ENCODE data around the gene RGMA. TPM values are rescaled to one million over a fixed set of nuclear protein-coding genes. Genes with fewer than 3 reads are reported as not detected.

Gene RGMA
- polyA plus RNA-seq, 1 experiment = 0.17 TPM

GRCh38 chr15:93029836-93030429 lies 59.1 kb downstream of the RGMA start:
- DNase-seq (ENCODE audit: low read depth, low spot score) = no peak
- Histone ChIP-seq H3K27ac (ENCODE audit: low read depth, low read length) (peak overlapping the region; percentile 11), H3K4me3 (ENCODE audit: low read depth, low read length) (no peak overlapping the region), H3K27me3 (ENCODE audit: control insufficient read depth, insufficient read depth, low read length) (no peaks in the 10 kb centered on the region), H3K9me3 (ENCODE audit: control insufficient read depth, insufficient read depth, low read length) (no peaks in the 10 kb centered on the region; the same call in 1 of the 2 replicates)
- ChIA-PET POLR2A (interaction anchor here (0.6 to 1.1 kb wide), 2 partner anchors 34 to 975 kb away, joined by 3 to 4 read pairs; no protein-coding TSS in a partner anchor), CTCF (interaction anchor here (0.6 to 4.9 kb wide), 29 partner anchors 10 to 1295 kb away, joined by 3 to 75 read pairs (median 4); partner anchors contain the start of gene RGMA)
- no peak for TF ChIP-seq CTCF (IDR thresholded peaks at IDR 0.05; ENCODE audit: low read depth, low read length)

GRCh38 chr15:93029214-93029835 lies 59.7 kb downstream of the RGMA start:
- H3K4me3 ChIP-seq (ENCODE audit: low read depth, low read length) = no peak overlapping the region
- ChIA-PET CTCF (interaction anchor here (0.6 to 4.9 kb wide), 12 partner anchors 11 to 1294 kb away, joined by 3 to 75 read pairs (median 6); partner anchors contain the start of gene RGMA), POLR2A (interaction anchor here (0.6 to 1.3 kb wide), 3 partner anchors 34 to 287 kb away, joined by 4 to 5 read pairs (median 4); partner anchors contain the start of gene CHD2)
- DNase-seq (ENCODE audit: low read depth, low spot score) = no peak
- peak overlapping the region; percentile 94 for H3K27ac ChIP-seq (ENCODE audit: low read depth, low read length)
- no peaks in the 10 kb centered on the region; the same call in 1 of the 2 replicates for H3K9me3 ChIP-seq (ENCODE audit: control insufficient read depth, insufficient read depth, low read length)
- no peaks in the 10 kb centered on the region for H3K27me3 ChIP-seq (ENCODE audit: control insufficient read depth, insufficient read depth, low read length)
- TF ChIP-seq CTCF (IDR thresholded peaks at IDR 0.05; ENCODE audit: low read depth, low read length) = no peak

GRCh38 chr15:93028632-93029213 lies 60.3 kb downstream of the RGMA start:
- Histone ChIP-seq H3K27ac (ENCODE audit: low read depth, low read length) (peak overlapping the region; percentile 94), H3K9me3 (ENCODE audit: control insufficient read depth, insufficient read depth, low read length) (no peaks in the 10 kb centered on the region; the same call in 1 of the 2 replicates), H3K27me3 (ENCODE audit: control insufficient read depth, insufficient read depth, low read length) (no peaks in the 10 kb centered on the region), H3K4me3 (ENCODE audit: low read depth, low read length) (no peak overlapping the region)
- CTCF ChIA-PET = interaction anchor here (0.6 to 4.9 kb wide), 6 partner anchors 10 to 1091 kb away, joined by 3 to 75 read pairs (median 9); partner anchors contain the start of gene RGMA
- peak; percentile 77 for DNase-seq (ENCODE audit: low read depth, low spot score)
- POLR2A ChIA-PET = interaction anchor here (0.6 to 1.3 kb wide), 3 partner anchors 35 to 287 kb away, joined by 4 to 5 read pairs (median 4); partner anchors contain the start of gene CHD2
- TF ChIP-seq CTCF (IDR thresholded peaks at IDR 0.05; ENCODE audit: low read depth, low read length) = no peak

GRCh38 chr15:93028111-93028631 lies 60.8 kb downstream of the RGMA start:
- no peak for TF ChIP-seq CTCF (IDR thresholded peaks at IDR 0.05; ENCODE audit: low read depth, low read length)
- CTCF ChIA-PET = interaction anchor here (0.6 to 4.9 kb wide), 5 partner anchors 10 to 1092 kb away, joined by 3 to 75 read pairs (median 14); partner anchors contain the start of gene RGMA
- no peak for DNase-seq (ENCODE audit: low read depth, low spot score)

More at GRCh38 chr15:93028111-93028631, 60.8 kb downstream of the RGMA start:
- Histone ChIP-seq H3K27me3 (ENCODE audit: control insufficient read depth, insufficient read depth, low read length) (no peaks in the 10 kb centered on the region), H3K9me3 (ENCODE audit: control insufficient read depth, insufficient read depth, low read length) (no peaks in the 10 kb centered on the region; the same call in 1 of the 2 replicates), H3K27ac (ENCODE audit: low read depth, low read length) (peak overlapping the region; percentile 94), H3K4me3 (ENCODE audit: low read depth, low read length) (no peak overlapping the region)
- POLR2A ChIA-PET = interaction anchor here (0.6 to 1.3 kb wide), 2 partner anchors 105 to 128 kb away, joined by 3 to 4 read pairs; partner anchors contain the start of gene CHD2

All from AG04450 (cell line).